Kidney tubule cell (primary cell): Measurements from ENCODE around the gene MAP1LC3B.

Experiments
- DNase-seq: peaks from one replicate; pipeline ENCODE4 v3.0.0-alpha.2; 2018; ENCODE audit warnings: low spot score

Gene MAP1LC3B

GRCh38 chr16:87409781-87410180, 17.6 kb downstream of the MAP1LC3B start:
- DNase-seq: no peak

GRCh38 chr16:87410530-87410929, 18.4 kb downstream of the MAP1LC3B start:
- no peak for DNase-seq

DNA sequence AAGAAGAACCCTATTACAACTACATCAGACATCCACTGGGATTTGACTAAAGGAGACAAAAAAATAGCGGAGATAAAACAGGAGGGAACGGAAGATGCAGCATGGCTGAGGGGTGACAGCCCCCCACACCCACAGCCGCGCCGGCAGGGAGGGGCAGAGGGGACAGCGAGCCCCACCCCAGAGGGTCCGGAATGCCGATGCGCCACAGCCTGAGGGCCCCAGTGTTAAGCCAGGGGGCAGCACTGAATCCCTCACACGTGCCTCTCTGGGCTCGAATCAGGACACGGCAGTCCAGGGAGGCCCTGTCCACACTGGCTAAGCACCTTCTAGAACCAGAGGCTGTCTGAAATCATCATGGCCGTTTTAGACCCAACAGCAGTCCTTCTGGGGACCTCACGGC, 18.8 kb downstream of the MAP1LC3B start:
- DNase-seq: no peak

- no peak for DNase-seq
Observed at GRCh38 chr16:87411375-87412271, 19.5 kb downstream of the MAP1LC3B start.

GRCh38 chr16:87412371-87412995, 20.3 kb downstream of the MAP1LC3B start:
- DNase-seq: no peak

DNA sequence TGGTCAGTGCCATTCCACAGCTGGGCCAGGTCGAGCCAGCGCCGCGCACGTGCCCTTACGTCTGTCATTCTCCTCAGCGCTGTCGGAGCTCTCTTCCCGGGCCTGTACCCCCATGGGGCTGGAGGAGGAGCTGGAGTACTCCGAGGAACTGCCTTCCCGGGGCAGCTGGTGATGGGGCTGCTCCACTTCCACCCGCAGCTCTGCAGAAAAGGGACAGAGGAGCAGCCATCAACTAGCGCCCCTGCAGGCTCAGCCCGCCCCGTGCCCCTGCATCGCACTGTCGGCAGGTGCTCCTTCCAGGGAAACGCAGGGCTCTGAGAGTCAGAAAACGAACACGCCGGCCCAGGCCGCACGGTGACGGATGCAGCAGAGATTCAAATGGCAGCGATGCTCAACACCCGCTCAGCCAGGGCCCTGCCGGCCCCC, 20.9 kb downstream of the MAP1LC3B start:
- DNase-seq: no peak

DNA sequence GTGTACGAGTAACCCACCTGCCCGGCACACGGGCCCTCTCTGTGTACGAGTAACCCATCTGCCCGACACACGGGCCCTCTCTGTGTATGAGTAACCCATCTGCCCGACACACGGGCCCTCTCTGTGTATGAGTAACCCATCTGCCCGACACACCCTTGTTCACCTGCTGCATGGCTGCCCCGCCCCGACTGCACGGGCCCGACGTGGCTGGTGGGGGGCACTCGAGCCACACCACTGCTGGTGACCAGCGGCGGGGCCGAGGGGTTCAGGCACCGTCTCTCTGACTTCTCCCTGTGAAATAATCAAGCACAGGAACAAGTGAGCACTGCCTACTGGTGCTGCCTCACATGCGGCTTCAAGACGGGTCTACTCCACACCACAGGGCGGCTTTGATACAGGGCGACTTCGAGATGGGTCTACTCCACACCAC, 22.1 kb downstream of the MAP1LC3B start:
- peak; percentile 68 for DNase-seq

DNA sequence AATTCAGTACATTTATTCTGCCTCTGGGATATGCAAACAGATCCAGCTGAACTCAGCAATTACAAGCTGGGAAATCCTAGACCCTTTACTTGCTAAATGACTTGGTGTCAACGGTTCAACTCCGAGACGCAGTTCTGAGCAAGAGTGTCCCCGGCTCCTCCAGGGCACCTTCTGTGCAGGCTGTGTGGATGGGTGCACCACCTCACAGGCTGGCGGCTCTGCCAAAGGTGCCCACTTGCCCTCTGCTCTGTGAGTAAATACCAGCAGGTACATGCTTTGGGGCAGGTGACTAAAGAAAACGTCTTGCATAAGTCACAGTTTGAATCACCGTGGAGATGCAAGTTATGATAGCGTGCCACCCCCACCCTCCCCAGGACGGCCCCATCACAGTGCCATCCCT, 23.3 kb downstream of the MAP1LC3B start:
- DNase-seq: no peak

GRCh38 chr16:87416826-87417527, 24.8 kb downstream of the MAP1LC3B start:
- DNase-seq: peak; percentile 35

DNA sequence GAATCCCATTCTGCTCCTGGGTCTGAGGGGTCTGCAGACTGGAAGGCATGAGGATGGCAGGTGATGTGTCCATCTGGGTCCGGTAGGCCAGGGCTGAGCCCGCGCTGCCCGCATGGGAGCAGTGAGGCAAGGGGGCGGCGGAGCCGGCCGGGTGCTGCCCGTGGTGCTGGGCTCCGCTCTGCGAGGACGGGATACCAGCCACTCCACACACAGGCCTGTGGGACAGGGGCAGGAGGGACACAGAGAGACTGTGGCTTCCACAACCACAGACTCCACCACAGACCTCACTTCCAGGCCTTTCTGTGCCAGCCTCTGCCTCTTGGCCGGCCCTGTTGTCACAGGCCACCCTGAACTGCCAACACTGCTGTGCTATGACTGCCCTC, 25.4 kb downstream of the MAP1LC3B start:
- no peak for DNase-seq

GRCh38 chr16:87418216-87418615, 26.1 kb downstream of the MAP1LC3B start:
- DNase-seq: no peak

DNA sequence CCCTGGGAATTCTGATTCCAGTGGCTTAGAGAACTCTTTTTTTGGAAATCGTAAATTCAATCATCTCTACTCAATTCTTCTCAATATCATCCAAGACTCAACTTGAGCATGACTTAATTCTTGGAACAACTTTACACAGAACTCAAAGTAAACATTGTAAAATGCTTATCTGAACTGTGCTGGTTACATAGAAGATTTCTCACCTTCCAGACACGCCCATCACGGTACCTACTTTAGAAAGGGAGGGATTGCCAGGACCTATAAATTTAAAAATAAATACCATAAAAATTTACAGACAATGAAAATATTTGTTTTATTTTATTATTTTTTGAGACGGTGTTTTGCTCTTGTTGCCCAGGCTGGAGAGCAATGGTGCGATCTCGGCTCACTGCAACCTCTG, 26.5 kb downstream of the MAP1LC3B start:
- DNase-seq: no peak

- no peak for DNase-seq
Observed at GRCh38 chr16:87420026-87421002, 28.2 kb downstream of the MAP1LC3B start.

DNA sequence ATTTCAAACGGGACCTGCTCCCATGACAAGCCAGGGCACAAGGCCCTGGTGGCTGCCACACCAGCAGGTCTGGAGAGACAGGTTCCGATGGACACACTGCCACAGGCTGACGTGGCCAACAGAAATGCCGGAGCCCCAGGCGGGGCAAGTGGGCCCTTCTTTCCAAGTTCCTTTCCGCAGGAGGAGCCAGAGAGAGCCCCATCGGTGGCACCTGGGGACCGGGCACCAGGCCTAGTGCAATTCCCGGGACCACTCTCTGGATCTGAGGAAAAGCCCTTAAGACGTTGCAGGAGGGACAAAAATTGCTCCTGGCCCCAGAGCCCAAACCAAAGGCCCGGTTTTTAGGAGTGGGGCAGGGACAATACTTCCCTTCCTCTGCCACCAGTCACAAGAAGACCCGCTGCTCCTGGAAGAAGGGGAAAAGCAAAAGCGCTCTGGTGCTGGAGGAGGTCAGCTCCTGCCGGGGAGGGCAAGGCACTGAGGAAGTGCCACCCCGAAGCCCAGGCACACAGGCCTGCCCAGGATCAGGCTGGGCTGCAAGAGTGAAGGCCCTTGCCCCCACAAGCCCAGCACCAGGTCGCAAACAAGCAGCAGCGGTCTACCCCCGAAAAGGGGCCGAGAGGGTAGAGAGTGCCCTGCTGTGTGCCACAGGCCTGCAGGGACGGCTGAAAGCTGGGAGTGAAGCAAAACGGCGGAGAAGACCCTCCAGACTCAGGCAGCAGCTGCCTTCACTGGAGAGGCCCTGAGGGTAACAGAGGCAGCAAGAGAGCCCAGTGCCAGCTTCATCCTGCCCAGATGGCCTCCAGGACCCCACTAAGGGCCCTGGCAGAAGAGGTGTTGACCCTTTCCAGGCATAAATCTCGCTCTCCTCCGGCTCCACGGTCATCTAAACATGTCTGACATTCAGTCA, 29.1 kb downstream of the MAP1LC3B start:
- no peak for DNase-seq

- DNase-seq: no peak
Observed at GRCh38 chr16:87422106-87422505, 30.0 kb downstream of the MAP1LC3B start.

DNA sequence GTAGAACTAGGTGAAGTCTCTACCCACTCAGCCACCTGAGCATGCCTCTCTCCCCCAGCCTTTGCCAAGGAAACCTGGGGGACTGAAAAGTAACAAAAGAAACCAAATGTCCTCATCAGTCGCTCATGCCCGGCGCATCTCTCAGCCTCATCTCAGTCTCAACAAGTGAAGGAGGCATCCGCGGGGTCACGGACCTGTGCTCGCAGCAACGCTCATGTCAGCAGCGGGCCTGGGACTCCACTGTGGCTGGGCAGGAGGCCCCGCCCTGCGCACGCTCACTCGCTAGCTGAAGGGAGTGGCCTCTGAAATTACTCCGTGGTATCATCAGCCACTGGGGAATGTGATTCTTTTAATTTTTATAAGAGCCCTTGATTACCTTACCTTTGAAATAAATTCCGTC, 31.3 kb downstream of the MAP1LC3B start:
- DNase-seq: no peak

DNA sequence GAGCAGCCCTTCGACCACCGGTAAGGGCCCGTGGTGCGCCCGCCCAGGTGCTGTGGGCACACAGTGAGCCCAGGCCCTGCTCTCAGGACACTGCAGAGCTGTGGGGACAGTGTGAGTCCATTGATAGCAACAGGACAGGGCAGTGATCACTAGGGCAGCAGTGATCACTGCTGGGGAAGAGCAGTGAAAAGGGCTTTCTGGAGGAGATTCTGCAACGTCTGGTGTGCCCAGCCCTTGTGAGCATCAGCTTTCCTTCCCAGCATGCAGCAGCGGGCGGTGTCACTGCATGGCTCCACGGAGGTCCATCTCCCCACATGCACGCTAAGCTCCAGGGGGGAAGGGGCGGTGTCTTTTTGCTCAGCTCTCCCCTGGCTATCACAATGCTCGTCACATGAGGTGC, 32.1 kb downstream of the MAP1LC3B start:
- DNase-seq: no peak

GRCh38 chr16:87425941-87426340, 33.8 kb downstream of the MAP1LC3B start:
- DNase-seq: no peak

DNA sequence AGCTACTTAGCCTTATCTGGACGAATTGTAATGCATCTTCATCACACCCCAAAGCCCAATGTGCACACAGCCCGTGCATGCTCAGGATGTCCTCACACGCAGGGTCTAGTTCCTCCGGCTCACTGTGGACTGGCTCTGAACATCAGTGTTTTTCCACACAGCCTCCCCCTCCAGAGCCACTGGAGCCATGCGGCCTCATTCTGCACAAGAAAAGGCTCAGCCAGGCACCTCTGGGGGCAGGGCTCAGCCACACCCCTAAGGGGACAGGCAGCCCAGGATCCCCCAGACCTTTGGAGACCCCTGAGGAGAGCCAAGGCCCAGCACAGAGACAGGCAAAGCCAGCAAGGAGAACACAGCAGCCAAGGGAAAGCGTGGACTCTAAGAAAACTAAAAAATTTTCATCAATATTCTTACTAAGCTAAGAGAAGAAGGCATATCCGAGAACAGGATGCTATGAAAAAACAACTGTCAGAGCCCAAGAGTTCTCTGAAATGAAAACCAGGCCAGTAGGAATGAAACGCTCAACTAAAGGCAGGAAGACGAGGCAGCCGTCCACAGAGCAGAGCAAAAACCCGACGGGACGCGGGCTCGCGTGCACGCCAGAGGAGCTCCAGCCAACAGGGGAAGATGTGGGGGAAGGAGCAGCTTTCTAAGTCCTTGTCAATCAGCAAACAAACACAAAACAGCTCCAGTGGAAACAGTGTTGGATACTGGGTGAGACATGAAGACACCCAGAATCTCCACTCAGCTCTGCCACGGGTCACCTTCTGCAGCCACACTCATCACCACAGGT, 34.5 kb downstream of the MAP1LC3B start:
- no peak for DNase-seq

DNA sequence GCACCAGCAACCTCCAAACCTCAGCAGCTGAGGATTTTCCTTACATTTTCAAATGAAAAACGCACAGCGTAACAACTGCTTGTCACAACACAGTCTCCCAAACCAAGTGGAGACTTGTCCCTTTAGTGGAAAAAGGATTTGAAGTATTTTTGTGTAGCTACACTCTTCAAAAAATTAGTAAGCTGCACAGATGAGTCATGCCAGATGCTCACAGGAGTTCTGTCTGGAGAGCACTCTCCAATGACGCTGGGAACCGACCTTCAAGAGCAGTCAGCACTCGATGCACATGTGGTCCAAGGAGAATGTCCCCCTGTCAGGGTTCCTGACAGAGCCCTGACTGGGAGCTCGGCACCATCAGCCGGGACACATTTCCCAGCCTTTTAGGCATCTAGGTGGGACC, 39.8 kb downstream of the MAP1LC3B start:
- DNase-seq: peak; percentile 30
